COLO829 (cell line): Measurements from ENCODE around the gene PRKAG2.
"Not testable (repeated sequence)": the region's sequence is repeated elsewhere in the genome, so short reads cannot be mapped to it uniquely, and the experiment has no call there.

Experiments
- DNase-seq: peaks from one replicate; pipeline ENCODE4 v3.0.0; 2012; ENCODE audit warnings: low spot score

Gene PRKAG2

DNA sequence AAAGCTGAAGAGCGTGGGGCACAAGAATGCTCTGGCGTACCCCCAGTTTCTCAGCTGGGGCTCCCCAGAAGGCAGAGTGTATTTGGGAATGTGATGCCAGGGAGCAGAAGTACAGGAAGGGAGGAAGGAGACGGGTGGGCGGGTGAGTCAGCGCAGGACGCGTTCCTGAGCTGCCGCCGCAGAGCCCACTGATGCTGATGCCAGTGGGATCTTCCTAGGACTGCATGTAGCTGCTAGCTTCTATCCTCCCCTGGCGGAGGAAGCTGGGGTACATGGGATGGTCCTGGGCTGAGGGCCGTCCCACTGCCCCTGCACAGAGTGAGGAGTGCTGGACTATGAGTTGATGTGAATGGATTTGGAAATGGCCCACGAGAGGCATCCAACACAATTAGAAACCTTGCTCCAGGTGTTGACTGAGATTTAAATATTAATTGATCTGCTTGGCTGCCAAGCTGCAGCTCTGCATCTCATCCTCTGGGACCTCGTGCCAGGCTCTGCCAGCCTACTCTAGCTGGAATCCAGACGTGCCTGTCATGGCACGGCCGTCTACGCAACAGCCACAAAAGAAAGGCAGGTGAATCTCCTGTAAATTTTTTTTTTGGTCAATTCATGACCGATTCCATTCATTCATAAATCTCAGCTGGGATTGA is 291.0 kb downstream of the PRKAG2 start:
- no peak for DNase-seq

DNA sequence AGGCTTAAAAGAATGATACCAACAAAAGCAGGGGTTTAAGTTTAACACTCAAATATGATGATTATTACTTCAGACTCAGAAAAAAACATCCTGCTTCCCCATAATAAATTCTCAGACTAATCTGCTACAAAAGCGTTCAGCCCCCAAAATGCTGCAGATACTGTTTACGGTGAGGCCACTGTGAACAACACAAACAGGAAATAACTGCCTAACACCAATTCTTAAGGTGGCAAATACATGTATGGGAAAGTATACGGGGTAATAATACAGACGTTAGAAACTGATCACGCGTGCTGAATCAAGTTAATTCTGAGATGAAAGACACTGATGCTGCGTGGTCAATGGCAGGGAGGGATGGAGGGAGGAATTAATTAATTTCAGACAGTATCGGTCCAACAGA is 295.2 kb downstream of the PRKAG2 start:
- no peak for DNase-seq

DNA sequence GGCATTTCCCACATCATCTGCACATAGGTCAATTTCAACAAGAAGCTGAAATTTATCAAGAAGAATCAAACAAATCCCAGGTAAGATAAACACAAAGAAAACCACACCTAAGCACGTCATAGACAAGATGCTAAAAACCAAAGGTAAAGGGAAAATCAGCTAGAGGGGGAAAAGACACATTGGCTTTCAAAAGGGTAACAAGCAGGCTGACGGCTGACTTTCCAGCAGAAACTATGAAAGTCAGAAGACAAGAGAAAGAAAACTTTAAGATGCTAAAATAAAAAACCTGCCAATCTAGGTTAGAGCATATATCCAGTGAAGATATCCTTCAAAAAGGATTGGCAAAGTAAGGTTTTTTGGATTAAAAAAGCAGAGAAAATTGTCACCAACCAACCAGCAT is 297.3 kb downstream of the PRKAG2 start:
- no peak for DNase-seq

DNA sequence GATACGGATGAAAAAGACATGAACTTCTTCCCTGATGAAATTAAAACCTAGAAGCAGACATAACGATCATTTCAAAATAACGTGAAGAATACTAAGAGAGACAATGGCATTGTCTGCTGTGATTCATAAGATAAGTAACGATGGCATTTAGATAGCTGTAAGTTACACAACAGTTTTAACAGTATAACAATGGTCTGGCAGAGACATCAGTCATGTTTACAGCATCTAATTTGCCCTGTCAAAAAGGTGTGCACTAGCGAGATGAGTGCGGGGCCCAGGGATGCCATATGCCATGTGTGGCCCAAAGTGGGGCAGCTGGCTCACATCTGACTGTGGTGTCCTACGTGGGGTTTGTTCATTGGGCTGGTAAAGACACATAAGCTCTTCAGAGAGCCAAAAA is 301.5 kb downstream of the PRKAG2 start:
- DNase-seq, result no peak

DNA sequence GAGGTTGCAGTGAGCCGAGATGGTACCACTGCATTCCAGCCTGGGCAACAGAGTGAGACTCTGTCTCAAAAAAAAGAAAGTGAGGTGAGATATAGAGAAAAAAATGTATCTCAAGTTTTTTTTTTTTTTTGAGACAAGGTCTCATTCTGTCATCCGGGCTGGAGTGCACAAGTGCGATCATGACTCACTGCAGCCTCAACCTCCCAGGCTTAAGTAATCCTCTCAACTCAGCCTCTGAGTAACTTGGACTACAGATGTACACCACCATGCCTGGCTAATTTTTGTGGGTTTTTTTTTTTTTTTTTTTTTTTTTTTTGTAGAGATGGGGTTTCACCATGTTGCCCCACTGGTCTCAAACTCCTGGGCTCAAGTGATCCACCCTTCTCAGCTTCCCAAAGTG is 303.9 kb downstream of the PRKAG2 start:
- not testable (repeated sequence) for DNase-seq

DNA sequence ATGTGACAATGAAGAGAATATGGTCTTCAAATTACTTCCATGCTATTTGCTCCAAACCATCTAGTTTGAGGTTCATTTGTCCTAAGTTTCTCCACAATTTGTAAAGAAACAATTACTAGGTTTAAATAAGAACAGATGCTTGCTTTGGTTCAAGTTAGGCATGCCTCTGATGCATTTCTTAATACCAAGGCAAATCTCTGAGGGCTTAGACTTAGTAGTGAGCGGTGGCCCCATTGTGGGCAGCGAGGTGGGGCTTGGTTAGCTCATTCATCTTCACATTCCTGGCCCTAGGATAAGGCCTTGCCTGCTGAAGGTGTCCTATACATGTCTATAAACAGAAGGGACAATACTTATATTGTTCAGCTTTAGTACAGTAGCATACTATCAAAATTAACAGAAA is 304.8 kb downstream of the PRKAG2 start:
- DNase-seq, result no peak

DNA sequence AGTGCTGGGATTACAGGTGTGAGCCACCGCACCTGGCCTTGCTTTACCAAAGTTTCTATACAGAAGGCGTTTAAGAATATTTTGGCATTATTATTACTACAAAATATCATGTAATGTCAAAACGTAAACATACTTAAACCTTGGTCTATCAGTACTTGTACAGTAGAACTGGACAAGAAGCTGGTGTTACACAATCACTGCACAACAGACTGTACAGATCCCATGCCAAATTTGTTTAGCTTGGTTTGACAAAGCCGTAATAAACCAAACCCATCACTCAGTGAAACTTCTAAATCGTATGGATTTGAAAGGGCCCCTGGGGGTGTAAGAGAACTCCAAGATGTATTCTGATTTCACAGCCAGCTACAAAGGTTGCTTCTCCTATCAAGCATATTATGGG is 305.4 kb downstream of the PRKAG2 start:
- no peak for DNase-seq

DNA sequence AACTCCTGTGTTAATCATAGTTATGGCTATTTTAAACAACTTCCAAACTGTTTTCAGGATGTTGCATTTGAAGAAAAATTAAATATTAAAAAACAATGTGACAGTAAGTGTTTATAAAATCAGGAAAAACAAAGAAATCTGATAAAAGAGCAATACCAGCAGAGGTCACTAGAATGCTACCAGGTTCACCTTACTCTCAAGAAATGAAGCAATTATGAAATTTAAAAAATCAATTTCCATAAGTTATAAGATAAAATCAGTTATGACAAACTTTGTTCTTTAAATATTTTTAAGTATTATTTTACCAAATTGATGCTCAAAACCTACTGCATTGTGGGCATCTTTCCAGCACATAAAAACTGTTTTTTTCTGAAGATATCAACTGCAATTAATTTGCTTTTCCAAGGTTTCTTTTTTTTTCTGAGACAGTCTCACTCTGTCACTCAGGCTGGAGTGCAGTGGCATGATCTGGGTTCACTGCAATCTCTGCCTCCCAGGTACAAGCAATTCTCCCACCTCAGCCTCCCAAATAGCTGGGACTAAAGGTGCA is 306.5 kb downstream of the PRKAG2 start:
- no peak for DNase-seq

DNA sequence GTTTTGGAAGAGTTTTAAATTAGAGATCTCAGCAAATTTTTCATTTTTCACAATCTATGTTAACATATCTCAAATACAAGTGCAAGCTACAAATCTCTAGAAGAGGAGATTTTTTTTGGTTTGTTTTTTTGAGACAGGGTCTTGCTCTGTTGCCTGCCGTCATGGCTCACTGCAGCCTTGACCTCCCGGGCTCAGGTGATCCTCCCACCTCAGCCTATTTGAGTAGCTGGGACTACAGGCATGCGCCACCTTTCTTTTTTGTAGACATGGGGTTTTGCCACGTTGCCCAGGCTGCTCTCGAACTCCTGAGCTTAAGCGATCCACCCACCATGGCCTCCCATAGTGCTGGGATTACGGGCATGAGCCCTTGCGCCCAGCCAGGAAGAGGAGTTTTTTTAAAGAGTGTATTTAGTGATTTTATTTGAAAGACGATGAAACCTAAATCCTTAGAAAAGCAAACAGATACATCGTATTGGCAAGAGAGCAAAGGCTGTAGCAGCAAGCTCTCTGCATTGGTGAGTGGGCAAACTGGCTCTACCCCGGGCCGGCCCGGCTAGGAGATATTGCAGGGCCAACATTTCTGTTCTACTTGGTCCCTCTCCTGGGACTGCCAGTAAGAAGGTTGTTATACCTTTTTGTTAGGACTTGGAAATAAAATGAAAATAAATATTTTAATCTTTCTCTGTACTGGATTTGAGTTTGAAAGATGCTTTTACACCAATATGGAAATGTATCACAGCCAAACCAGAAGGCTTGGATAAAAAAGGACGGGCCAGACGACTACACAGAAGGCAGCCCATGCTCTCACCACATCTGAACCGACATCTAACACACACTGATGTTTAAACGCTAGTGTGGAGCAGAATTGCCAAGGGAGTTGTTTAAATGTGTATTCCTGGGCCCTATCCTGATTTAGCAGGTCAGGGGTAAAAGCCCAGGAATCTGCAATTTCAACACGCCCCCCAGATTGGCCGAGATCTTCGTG is 307.7 kb downstream of the PRKAG2 start:
- no peak for DNase-seq

DNA sequence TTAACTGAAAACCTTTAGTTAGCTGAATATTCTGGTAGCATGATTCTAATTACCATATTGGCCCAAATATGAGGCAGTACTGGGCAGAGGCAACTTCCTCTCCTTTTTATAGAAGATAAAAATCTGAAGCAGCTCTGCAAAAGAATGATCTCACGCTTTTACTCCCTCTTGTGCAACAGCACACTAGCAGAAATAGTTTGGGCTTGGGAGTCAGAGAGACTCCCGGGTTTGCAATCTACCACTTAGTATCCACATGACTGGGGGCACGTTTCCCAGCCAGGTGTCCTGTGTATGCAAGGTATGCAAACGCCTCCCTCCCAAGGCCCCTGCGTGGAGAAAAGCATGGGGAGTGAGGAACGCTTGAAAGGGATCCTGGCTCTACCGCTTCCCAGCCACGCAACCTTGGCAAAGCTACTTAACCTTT is 310.0 kb downstream of the PRKAG2 start:
- no peak for DNase-seq

DNA sequence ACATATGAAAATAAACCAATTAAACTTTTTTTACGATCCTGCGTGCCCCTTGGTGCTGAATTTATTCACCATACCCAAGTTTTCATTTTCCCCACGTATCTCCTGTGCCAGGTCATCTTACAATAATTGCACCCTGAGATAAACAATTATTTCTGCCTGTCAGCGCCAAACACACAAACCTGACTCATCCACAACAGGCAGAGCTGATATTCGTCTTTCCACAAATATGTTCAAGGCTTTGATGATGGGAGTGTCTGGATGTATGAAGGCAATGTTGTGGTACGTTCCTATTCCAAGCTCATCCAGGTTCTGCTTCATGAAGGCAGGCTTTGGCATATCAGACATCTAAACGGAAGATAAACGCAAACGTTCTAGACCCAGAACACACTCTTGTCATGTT is 311.4 kb downstream of the PRKAG2 start:
- DNase-seq, result no peak

DNA sequence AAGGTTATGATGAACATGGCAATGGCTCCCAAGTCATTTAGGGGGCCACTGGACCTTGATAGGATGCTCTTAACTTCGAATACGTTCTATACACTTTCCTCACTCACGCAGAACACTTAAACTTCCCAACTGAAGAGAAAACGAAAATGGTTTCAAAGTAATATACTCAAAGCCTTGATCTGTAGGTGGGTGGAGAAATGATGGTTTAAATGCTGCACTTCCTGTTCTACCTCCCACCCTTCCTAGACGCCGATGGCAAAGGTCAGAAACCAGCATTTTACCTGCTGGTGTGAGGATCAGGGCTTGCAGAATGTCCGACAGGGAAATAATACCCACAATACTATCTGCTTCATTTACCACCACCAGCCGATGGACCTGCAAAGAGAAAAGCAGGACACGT is 316.7 kb downstream of the PRKAG2 start:
- no peak for DNase-seq

DNA sequence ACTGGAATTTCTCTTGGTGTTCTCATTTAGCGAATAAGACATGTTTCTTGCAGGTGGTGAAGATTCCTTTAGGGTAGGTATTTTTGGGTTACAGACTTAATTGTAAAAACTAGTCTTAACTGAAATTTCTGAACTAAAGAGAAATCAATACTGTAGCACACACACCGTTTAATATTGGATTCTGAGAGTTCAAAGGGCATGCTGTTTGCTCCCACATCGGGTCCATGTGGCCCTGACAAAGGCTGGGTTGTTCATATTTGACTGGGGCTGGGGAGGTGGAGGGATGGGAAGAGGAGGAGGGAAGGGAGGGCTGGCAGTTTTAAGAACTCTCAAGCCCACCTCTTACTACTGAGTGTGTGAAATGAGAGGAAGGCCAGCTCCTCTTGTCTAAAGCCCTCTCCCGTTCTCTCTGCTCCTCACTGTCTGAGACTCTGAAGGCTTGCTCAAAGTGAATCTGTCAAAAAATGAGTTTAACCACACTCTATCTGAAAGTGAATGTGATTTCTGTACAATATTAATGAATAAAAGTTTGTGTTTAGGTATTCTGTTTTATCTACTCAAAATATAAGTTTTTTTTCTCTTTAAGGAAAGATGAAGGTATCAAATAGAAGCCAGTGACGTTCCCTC is 317.2 kb downstream of the PRKAG2 start:
- no peak for DNase-seq

DNA sequence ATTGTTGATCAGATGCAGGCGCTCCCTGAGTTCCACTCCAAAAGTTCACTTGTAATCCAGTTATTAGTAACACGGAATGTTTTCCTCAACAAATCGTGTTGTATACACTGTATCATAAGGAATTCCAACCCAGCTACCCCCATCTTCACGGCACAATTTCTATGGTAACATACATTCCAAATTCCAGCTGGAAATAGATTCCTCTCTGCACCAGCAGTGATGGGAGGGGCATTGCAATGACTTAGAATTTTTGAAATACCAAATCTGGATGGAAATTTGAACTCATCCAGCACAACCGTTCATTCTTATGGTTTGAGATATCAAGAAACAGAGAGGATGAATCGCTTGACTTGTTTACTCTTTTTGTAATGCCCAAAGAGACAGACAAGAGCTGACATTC is 318.3 kb downstream of the PRKAG2 start:
- DNase-seq, result no peak

DNA sequence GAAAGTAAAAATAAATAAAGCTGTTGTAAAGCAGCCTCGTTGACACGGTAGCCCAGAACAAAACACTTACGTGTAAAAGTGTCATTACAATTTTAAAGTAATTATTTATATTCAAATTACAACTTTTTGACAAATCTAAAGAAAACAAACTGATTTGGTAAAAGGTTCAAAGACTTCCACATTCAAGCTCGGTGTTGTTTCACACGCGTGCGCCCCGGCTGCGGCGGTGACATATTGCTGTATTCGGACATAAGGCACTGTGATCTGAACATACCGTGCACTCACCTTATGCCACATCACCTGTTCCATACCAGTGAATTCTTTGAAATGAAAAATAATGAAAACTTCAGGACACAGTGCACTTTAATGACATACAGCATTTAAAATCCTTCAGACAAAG is 320.3 kb downstream of the PRKAG2 start:
- no peak for DNase-seq

DNA sequence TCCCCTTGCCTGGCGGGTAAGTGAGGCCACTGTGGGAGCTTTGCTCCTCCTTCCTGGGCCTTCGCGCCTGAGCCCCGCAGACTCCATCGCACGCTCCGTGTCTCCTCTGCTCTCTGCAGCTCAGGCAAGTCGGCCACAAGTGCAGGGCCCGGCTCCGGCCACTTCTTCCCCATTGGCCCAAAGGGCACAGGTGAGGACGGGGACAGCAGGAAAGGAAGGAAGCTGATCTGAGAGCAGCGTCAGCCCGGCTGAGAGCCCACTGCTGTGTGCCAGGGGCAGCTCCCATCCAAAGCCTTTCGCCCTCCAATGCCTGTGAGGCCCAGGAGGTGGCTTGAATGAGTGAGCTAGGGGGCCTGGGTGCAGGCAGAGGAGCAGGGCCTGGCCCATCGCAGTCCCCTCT is 323.6 kb downstream of the PRKAG2 start:
- DNase-seq, result no peak

DNA sequence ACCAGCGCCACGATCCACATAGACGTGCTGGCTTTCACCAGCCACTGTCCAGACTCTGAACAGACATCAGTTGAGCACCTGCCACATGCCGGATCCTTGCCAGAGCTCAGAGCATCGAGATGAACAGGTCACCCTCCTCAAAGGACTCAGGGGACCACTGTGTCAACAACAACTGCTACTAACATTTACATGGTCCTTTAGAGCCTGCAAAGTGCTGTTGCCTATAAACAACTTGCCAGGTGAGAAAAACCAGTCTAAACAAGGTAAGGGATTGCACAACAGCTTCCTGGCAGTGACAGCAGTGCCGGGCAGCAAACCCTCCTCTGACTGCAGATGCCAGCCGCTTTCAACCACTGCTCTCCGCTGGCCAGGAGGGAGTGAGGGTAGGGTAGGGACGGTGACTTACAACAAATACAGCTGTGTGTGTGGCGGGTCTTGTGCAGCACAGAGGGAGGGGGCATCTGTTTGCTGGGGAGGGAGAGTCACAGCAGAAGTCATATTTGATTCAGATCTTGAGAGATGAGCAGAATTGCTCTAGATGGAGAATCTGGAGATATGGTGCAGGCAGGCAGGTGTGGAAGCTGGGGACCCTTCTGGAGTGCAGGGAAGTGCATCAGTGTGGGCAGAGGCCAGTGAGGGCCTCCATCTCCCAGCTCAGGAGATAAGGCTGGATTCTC is 324.4 kb downstream of the PRKAG2 start:
- no peak for DNase-seq

DNA sequence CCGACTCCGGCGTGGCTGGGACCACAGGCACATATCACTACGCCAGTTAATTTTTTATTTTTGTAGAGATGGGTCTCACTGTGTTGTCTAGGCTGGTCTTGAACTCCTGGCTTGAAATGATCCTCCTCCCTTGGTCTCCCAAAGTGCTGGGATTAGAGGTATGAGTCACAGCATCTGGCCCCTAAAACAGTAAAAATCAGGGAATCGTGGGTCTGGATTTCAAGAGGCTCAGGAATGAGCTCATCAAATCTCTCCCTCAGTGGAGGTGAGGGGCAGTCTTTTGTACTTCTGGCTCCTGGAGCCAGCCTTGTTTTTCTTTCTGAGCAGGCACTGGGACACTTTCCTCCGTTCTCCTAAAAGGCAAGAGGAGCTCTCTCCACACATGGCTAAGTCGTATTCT is 325.1 kb downstream of the PRKAG2 start:
- no peak for DNase-seq

DNA sequence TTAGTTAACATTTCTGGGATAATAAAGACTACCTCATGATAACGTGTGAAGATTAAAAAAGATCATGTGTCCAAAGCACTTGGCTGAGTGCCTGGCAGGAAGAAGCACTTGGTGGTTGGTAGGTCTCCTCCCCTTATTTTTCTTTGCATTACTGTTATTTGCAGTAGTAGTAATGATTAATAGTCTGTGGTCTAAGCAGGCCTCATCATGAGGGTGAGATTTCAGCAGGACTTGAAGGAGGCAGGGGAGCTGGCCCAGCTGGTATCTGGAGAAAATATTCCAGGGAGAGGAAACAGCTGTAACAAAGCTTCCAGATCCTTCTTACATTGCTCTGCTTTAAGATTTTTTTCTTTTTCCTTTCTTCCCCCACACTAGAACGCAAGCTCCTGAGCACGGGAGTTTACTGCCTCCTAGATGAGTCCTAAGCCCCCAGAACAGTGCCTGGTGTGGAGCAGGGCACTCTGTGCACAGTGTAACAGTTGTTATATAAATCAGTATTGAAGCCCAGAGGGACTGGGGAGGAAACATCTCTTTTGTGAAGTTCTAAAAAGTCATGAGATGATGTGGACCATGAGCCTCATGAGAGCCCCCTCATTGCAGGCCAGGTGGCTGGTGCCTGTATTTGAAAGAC is 326.1 kb downstream of the PRKAG2 start:
- peak; percentile 13 for DNase-seq

DNA sequence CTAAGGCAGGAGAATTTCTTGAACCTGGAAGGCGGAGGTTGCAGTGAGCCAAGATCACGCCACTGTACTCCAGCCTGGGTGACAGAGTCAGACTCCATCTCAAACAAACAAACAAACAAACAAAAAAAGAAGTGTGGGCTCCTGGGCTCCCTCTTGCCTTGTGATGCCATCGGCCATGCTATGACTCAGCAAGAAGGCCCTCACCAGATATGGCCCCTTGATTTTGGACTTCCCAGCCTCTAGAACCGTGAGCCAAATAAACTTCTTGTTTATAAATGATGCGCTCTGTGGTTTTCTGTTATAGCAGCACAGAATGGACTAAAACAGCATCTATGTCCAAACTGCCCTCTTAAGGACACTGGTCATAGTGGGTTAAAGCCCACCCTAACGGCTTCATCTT is 327.3 kb downstream of the PRKAG2 start:
- no peak for DNase-seq

DNA sequence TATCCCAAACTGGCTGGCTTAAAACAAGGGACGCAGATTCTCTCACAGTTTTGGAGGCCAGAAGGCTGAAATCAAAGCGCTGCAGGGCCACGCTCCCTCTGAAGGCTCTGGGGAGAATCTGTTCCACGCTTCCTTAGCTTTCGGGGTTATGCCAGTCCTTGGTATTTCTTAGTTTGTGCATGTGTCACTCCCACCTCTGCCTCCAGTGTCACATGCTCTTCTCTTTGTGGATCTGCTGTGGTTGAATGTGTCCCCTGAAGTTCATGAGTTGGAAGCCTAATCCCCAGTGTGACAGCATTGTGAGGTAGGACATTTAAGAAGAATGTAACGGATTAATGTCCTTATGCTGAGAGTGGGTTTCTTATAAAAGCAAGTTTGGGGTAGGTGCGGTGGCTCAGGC is 327.8 kb downstream of the PRKAG2 start:
- DNase-seq, result no peak

DNA sequence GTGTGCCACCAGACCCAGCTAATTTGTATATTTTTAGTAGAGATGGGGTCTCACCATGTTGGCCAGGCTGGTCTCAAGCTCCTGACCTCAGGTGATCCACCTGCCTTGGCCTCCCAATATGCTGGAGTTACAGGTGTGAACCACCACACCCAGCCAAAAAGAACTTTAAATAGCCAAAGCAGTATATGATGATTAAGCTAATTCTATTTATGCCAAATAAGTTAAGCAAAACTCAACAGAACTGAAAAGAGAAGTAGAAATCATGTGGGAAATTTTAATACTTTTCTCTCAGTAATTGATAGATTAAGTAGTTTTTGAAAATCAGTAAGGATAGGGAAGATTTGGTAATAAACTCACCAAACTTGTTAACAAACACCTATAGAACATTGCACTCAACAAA is 332.7 kb downstream of the PRKAG2 start:
- no peak for DNase-seq
